Suprapubic skin (tissue), 3 donors: ENCODE measurements around the gene RASD2.
"Not testable (repeated sequence)": the region's sequence is repeated elsewhere in the genome, so short reads cannot be mapped to it uniquely, and the experiment has no call there.

ENCODE experiments used
- EP300 ChIP-seq: sonication (generic); formaldehyde crosslinking; IDR thresholded peaks from one replicate; pipeline ENCODE4 v1.6.1; 2017; ENCODE audit warnings: antibody characterized with exemption
- POLR2A ChIP-seq, 2 donors: fragments of 450-650 bp; IDR thresholded peaks; one replicate each; pipeline ENCODE4 v1.6.1; 2017; ENCODE audit warnings: antibody characterized with exemption in 2 of 2, mild to moderate bottlenecking in 2 of 2, moderate library complexity in 2 of 2
- TF ChIP-seq, protein P1 (sequence below), 2 donors: fragments of 200-600 bp in 1 of 2; fragments of 450-650 bp in 1 of 2; sonication (generic) in 1 of 2; IDR thresholded peaks; one replicate each; pipeline ENCODE4 v1.5.1; 2016 to 2019; ENCODE audit warnings: antibody characterized with exemption in 2 of 2, mild to moderate bottlenecking in 1 of 2, moderate library complexity in 1 of 2

DNA sequence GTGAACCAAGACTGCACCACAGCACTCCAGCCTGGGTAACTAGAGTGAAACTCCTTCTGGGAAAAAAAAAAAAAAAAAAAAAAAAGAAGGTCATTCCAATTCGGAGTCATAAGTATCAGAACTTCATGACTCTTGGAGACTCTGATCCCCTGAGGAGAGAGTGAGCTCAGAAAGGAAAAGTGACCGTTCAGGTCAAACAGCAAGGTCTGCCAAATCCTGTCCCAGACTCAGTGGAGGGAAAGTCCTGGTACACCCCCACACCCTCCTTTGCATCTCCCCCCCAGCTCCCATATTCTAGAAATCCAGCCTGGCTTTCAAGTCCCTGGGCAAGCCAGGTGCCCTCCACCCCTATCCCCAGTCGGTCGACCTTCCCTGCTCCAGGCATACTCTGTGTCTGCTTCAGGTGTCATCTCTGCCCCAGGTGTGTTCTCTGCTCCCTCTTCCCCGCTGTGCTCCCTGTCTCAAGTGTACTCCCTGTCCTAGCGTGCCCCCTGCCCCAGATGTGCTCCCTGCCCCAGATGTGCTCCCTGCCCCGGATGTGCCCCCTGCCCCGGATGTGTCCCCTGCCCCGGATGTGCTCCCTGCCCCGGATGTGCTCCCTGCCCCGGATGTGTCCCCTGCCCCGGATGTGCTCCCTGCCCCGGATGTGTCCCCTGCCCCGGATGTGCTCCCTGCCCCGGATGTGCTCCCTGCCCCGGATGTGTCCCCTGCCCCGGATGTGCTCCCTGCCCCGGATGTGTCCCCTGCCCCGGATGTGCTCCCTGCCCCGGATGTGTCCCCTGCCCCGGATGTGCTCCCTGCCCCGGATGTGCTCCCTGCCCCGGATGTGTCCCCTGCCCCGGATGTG, 49.3 kb upstream of the RASD2 start:
- TF ChIP-seq, protein P1, sequence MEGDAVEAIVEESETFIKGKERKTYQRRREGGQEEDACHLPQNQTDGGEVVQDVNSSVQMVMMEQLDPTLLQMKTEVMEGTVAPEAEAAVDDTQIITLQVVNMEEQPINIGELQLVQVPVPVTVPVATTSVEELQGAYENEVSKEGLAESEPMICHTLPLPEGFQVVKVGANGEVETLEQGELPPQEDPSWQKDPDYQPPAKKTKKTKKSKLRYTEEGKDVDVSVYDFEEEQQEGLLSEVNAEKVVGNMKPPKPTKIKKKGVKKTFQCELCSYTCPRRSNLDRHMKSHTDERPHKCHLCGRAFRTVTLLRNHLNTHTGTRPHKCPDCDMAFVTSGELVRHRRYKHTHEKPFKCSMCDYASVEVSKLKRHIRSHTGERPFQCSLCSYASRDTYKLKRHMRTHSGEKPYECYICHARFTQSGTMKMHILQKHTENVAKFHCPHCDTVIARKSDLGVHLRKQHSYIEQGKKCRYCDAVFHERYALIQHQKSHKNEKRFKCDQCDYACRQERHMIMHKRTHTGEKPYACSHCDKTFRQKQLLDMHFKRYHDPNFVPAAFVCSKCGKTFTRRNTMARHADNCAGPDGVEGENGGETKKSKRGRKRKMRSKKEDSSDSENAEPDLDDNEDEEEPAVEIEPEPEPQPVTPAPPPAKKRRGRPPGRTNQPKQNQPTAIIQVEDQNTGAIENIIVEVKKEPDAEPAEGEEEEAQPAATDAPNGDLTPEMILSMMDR (IDR thresholded peaks at IDR 0.05): not testable (repeated sequence)
- TF ChIP-seq POLR2A (IDR thresholded peaks at IDR 0.05); EP300: not testable (repeated sequence)
